ENCODE data around the gene TNRC6A. TPM values are rescaled to one million over a fixed set of nuclear protein-coding genes. Genes with fewer than 3 reads are reported as not detected.

Gene TNRC6A
- total RNA-seq, 1 donor from 2014 or later = 79.6 TPM

GRCh38 chr16:24776501-24777220 lies 47.2 kb downstream of the TNRC6A start:
- TF ChIP-seq CTCF (conservative IDR thresholded peaks at IDR 0.05) = no peak
- peaks cover 24% of the 10 kb centered on the region for H3K36me3 Mint-ChIP-seq (ENCODE audit: low read depth)
- H3K9me3 Mint-ChIP-seq = no peaks in the 10 kb centered on the region
- no peak overlapping the region for H3K4me3 Mint-ChIP-seq
- no peaks in the 10 kb centered on the region for H3K27me3 Mint-ChIP-seq (ENCODE audit: low read depth)
- H3K4me1 Mint-ChIP-seq = no peaks in the 10 kb centered on the region
- no peak for DNase-seq (ENCODE audit: low read depth, low spot score)
- no peak overlapping the region for H3K27ac Mint-ChIP-seq (ENCODE audit: unreplicated experiment)

GRCh38 chr16:24778671-24779070 lies 49.2 kb downstream of the TNRC6A start:
- TF ChIP-seq CTCF (conservative IDR thresholded peaks at IDR 0.05) = no peak
- Mint-ChIP-seq H3K4me1 (no peaks in the 10 kb centered on the region), H3K4me3 (no peak overlapping the region), H3K27me3 (ENCODE audit: low read depth) (no peaks in the 10 kb centered on the region), H3K9me3 (no peaks in the 10 kb centered on the region), H3K36me3 (ENCODE audit: low read depth) (peaks cover 30% of the 10 kb centered on the region), H3K27ac (ENCODE audit: unreplicated experiment) (no peak overlapping the region)
- no peak for DNase-seq (ENCODE audit: low read depth, low spot score)

GRCh38 chr16:24781256-24781655 lies 51.8 kb downstream of the TNRC6A start:
- Mint-ChIP-seq H3K27ac (ENCODE audit: unreplicated experiment) (no peak overlapping the region), H3K4me3 (no peak overlapping the region), H3K4me1 (no peaks in the 10 kb centered on the region), H3K27me3 (ENCODE audit: low read depth) (no peaks in the 10 kb centered on the region), H3K36me3 (ENCODE audit: low read depth) (peaks cover 35% of the 10 kb centered on the region), H3K9me3 (no peaks in the 10 kb centered on the region)
- DNase-seq (ENCODE audit: low read depth, low spot score) = no peak
- no peak for TF ChIP-seq CTCF (conservative IDR thresholded peaks at IDR 0.05)

- Mint-ChIP-seq H3K27me3 (ENCODE audit: low read depth) (no peaks in the 10 kb centered on the region), H3K4me3 (no peak overlapping the region), H3K36me3 (ENCODE audit: low read depth) (peaks cover 33% of the 10 kb centered on the region)
Measured at GRCh38 chr16:24784121-24784520, 54.7 kb downstream of the TNRC6A start.

GRCh38 chr16:24789881-24790280 lies 60.4 kb downstream of the TNRC6A start:
- H3K36me3 Mint-ChIP-seq (ENCODE audit: low read depth) = peaks cover 33% of the 10 kb centered on the region
- no peak overlapping the region for H3K4me3 Mint-ChIP-seq
- no peak for TF ChIP-seq CTCF (conservative IDR thresholded peaks at IDR 0.05)
- no peaks in the 10 kb centered on the region for H3K4me1 Mint-ChIP-seq
- no peak for DNase-seq (ENCODE audit: low read depth, low spot score)
- no peaks in the 10 kb centered on the region for H3K9me3 Mint-ChIP-seq
- no peaks in the 10 kb centered on the region for H3K27me3 Mint-ChIP-seq (ENCODE audit: low read depth)
- H3K27ac Mint-ChIP-seq (ENCODE audit: unreplicated experiment) = no peak overlapping the region

More at GRCh38 chr16:24784121-24784520, 54.7 kb downstream of the TNRC6A start:
- no peaks in the 10 kb centered on the region for H3K4me1 Mint-ChIP-seq
- no peak for DNase-seq (ENCODE audit: low read depth, low spot score)
- no peak overlapping the region for H3K27ac Mint-ChIP-seq (ENCODE audit: unreplicated experiment)
- no peak for TF ChIP-seq CTCF (conservative IDR thresholded peaks at IDR 0.05)
- no peaks in the 10 kb centered on the region for H3K9me3 Mint-ChIP-seq
